ENCODE results near the gene SRD5A2. TPM values are rescaled to one million over a fixed set of nuclear protein-coding genes. Genes with fewer than 3 reads are reported as not detected.

Gene SRD5A2
- total RNA-seq, 1 donor from 2014 or later, result not detected

DNA sequence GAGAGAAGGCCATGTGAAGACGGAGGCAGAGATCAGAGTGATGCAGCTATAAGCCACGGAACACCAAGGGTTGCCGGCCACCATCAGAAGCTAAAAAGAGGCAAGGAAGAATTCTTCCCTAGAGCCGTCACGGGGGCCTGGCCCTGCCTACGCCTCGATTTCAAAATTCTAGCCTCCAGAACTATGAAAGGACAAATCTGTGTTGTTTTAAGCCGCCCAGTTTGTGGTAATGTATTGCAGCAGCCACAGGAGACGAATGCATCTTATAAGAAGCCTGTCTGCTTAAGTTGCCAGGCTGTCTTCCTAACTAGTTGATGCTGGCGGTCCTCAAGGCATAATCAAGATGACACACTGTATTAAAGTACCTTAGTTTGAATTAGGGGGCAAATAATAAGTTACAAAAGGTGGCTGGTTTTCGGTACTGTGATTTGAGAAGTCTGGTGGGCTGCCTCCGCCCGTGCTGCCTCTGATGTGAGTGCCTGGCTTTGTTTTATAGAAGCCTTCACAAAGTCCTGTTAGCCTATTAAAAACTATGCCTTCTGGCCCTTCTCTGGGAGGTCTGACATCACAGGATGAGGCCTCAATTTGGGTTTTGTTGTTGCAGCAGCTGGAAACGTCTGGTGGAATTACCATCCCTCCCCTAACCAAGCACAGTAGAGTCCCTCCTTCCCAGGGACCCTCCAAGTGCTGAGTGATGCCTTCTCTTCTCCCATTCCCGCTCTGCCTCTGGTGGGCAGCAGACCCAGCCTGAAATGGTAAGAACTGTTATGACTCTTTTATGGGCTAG lies 53.6 kb downstream of the SRD5A2 start:
- no peaks in the 10 kb centered on the region for H3K4me1 ChIP-seq
- no peak overlapping the region for H3K4me3 ChIP-seq
- no peaks in the 10 kb centered on the region for H3F3A ChIP-seq (ENCODE audit: low read depth)
- Mint-ChIP-seq H3K36me3 (no peaks in the 10 kb centered on the region), H3K27ac (no peak overlapping the region), H3K4me1 (no peaks in the 10 kb centered on the region), H3K27me3 (ENCODE audit: insufficient read depth, low read depth) (no peaks in the 10 kb centered on the region), H3K4me3 (no peak overlapping the region), H3K9me3 (no peaks in the 10 kb centered on the region)
- H3K4me2 ChIP-seq, result no peak overlapping the region
- no peaks in the 10 kb centered on the region for H3K36me3 ChIP-seq
- TF ChIP-seq, protein P1, sequence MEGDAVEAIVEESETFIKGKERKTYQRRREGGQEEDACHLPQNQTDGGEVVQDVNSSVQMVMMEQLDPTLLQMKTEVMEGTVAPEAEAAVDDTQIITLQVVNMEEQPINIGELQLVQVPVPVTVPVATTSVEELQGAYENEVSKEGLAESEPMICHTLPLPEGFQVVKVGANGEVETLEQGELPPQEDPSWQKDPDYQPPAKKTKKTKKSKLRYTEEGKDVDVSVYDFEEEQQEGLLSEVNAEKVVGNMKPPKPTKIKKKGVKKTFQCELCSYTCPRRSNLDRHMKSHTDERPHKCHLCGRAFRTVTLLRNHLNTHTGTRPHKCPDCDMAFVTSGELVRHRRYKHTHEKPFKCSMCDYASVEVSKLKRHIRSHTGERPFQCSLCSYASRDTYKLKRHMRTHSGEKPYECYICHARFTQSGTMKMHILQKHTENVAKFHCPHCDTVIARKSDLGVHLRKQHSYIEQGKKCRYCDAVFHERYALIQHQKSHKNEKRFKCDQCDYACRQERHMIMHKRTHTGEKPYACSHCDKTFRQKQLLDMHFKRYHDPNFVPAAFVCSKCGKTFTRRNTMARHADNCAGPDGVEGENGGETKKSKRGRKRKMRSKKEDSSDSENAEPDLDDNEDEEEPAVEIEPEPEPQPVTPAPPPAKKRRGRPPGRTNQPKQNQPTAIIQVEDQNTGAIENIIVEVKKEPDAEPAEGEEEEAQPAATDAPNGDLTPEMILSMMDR (IDR thresholded peaks at IDR 0.05), result no peak
- TF ChIP-seq EZH2 (IDR thresholded peaks at IDR 0.05) (no peak), EZH2phosphoT487 (IDR thresholded peaks at IDR 0.05) (no peak)
- H3K9me3 ChIP-seq (ENCODE audit: low read depth), result no peaks in the 10 kb centered on the region
- no peak overlapping the region for H3K27ac ChIP-seq
- H3K9ac ChIP-seq, result no peak overlapping the region
- no peak for DNase-seq (ENCODE audit: low spot score)
- no peaks in the 10 kb centered on the region for H4K20me1 ChIP-seq (ENCODE audit: low read depth)
- peak overlapping the region; percentile 86 for H2AFZ ChIP-seq (replicated peaks)
- no peaks in the 10 kb centered on the region for H3K79me2 ChIP-seq (ENCODE audit: low read depth)
- H3K27me3 ChIP-seq, result no peaks in the 10 kb centered on the region

DNA sequence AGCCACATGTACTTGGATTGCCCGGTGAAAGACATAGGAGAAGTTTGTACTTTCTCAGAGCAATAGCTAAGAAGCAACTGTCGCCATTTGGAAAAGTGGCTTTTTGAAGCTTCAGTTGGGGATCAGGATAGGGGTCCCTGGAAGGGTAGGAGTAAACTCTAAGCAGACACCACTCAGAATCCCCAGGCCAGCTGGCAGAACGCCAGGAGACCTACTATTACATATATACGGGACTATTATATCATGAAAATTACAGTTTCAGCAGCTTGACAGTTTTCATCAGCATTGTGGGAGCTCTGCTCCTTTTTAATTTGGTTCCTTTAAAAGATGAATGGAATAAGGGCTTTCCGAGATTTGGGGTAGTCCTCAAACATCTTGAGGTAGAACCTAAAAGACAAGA lies 54.9 kb downstream of the SRD5A2 start:
- Histone ChIP-seq H4K20me1 (ENCODE audit: low read depth) (no peaks in the 10 kb centered on the region), H3F3A (ENCODE audit: low read depth) (no peaks in the 10 kb centered on the region), H3K27ac (no peak overlapping the region), H3K9ac (no peak overlapping the region), H3K27me3 (no peaks in the 10 kb centered on the region), H3K79me2 (ENCODE audit: low read depth) (no peaks in the 10 kb centered on the region), H3K36me3 (no peaks in the 10 kb centered on the region), H3K4me2 (no peak overlapping the region), H3K9me3 (ENCODE audit: low read depth) (no peaks in the 10 kb centered on the region), H3K4me3 (no peak overlapping the region), H2AFZ (replicated peaks) (no peak overlapping the region), H3K4me1 (no peaks in the 10 kb centered on the region)
- no peak overlapping the region for H3K27ac Mint-ChIP-seq
- no peaks in the 10 kb centered on the region for H3K4me1 Mint-ChIP-seq
- no peaks in the 10 kb centered on the region for H3K9me3 Mint-ChIP-seq
- no peaks in the 10 kb centered on the region for H3K36me3 Mint-ChIP-seq
- no peak for DNase-seq (ENCODE audit: low spot score)
- no peak overlapping the region for H3K4me3 Mint-ChIP-seq
- TF ChIP-seq, protein P1 (IDR thresholded peaks at IDR 0.05), result no peak
- TF ChIP-seq EZH2phosphoT487 (IDR thresholded peaks at IDR 0.05) (no peak), EZH2 (IDR thresholded peaks at IDR 0.05) (no peak)
- H3K27me3 Mint-ChIP-seq (ENCODE audit: insufficient read depth, low read depth), result peaks cover 3% of the 10 kb centered on the region

DNA sequence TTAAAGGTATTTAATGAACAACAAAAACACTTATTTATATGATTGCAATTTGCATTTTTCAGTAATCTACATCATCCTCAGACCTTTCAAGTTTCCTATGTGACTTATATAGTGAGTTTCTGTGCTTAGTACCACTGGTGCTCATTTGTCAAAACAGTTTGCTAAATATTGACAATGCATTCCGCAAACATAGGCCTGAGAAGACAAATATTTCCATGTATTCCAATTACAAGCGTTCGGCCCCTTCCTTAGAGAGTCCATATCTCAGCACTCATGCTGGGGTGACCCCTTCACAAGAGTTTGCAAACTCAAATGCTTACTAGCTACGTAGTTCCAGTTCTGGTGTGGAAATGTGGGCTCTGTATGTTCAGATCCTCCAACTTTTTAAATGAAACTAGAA lies 56.1 kb downstream of the SRD5A2 start:
- TF ChIP-seq EZH2phosphoT487 (IDR thresholded peaks at IDR 0.05), result no peak
- TF ChIP-seq EZH2 (IDR thresholded peaks at IDR 0.05), result no peak
- TF ChIP-seq, protein P1 (IDR thresholded peaks at IDR 0.05), result no peak
- Mint-ChIP-seq H3K4me3 (no peak overlapping the region), H3K4me1 (no peaks in the 10 kb centered on the region), H3K36me3 (no peaks in the 10 kb centered on the region), H3K27ac (no peak overlapping the region), H3K27me3 (ENCODE audit: insufficient read depth, low read depth) (peaks cover 3% of the 10 kb centered on the region), H3K9me3 (peaks cover 2% of the 10 kb centered on the region)
- no peak overlapping the region for H3K4me3 ChIP-seq
- H2AFZ ChIP-seq (replicated peaks), result peak overlapping the region; percentile 74
- H3K27ac ChIP-seq, result no peak overlapping the region
- no peaks in the 10 kb centered on the region for H4K20me1 ChIP-seq (ENCODE audit: low read depth)
- no peak for DNase-seq (ENCODE audit: low spot score)
- no peak overlapping the region for H3K9ac ChIP-seq
- H3K4me2 ChIP-seq, result no peak overlapping the region
- no peaks in the 10 kb centered on the region for H3K9me3 ChIP-seq (ENCODE audit: low read depth)
- no peaks in the 10 kb centered on the region for H3K27me3 ChIP-seq
- H3K36me3 ChIP-seq, result no peaks in the 10 kb centered on the region
- H3K79me2 ChIP-seq (ENCODE audit: low read depth), result no peaks in the 10 kb centered on the region
- H3K4me1 ChIP-seq, result no peaks in the 10 kb centered on the region
- H3F3A ChIP-seq (ENCODE audit: low read depth), result no peaks in the 10 kb centered on the region

Measured in neural progenitor cell (in vitro differentiated cells).